CD4-positive, alpha-beta T cell (primary cell): ENCODE measurements around the gene PLS3. TPM values are rescaled to one million over a fixed set of nuclear protein-coding genes. Genes with fewer than 3 reads are reported as not detected.

ENCODE experiments used
- ATAC-seq: fragments of 200-7000 bp; cut with Tn5 transposase; one replicate; pipeline ENCODE4 v1.10.0; 2022; ENCODE audit warnings: mild to moderate bottlenecking; ENCODE audit not compliant: poor library complexity
- CTCF ChIA-PET: fragments of 350-600 bp; sonication (Branson Sonifier 250); formaldehyde crosslinking; loops from one replicate; lab custom pipeline; 2021; ENCODE audit warnings: antibody characterized with exemption, inconsistent platforms; lab: Charles Lee
- POLR2A ChIA-PET: fragments of 350-600 bp; sonication (Branson Sonifier 250); formaldehyde crosslinking; loops from one replicate; lab custom pipeline; 2021; ENCODE audit warnings: antibody characterized with exemption, inconsistent platforms; lab: Charles Lee
- DNase-seq, 14 experiments: peaks; one replicate each; pipeline ENCODE4 v3.0.0-alpha.2; 2013 to 2020; ENCODE audit warnings: mixed read lengths in 2 of 14
- H3K27ac ChIP-seq, 2 donors: one replicate each; pipeline versions ENCODE4 v1.5.1 to v1.7.0; 2013; ENCODE audit warnings: low read length in 2 of 2, low read depth in 1 of 2, mild to moderate bottlenecking in 1 of 2
- H3K27me3 ChIP-seq, 2 experiments: 1 replicate in 1 of 2; 2 replicates in 1 of 2; pipeline versions ENCODE4 v1.6.1 to v1.7.0; 2013; ENCODE audit warnings: low read length in 2 of 2, control low read depth in 1 of 2, mild to moderate bottlenecking in 1 of 2, moderate library complexity in 1 of 2; ENCODE audit not compliant: insufficient read depth in 2 of 2, control insufficient read depth in 1 of 2
- H3K36me3 ChIP-seq: one replicate; pipeline ENCODE4 v1.6.1; 2013; ENCODE audit warnings: low read length, control low read depth; ENCODE audit not compliant: insufficient read depth
- H3K4me1 ChIP-seq: one replicate; pipeline ENCODE4 v1.6.1; 2013; ENCODE audit warnings: low read length, control low read depth; ENCODE audit not compliant: insufficient read depth
- H3K4me3 ChIP-seq: one replicate; pipeline ENCODE4 v1.5.1; 2013; ENCODE audit warnings: mild to moderate bottlenecking, low read length, moderate library complexity
- H3K9me3 ChIP-seq, 2 experiments: 1 replicate in 1 of 2; 2 replicates in 1 of 2; pipeline versions ENCODE4 v1.6.1 to v1.7.0; 2013; ENCODE audit warnings: low read length in 2 of 2, mild to moderate bottlenecking in 2 of 2, control low read depth in 1 of 2, moderate library complexity in 1 of 2; ENCODE audit not compliant: control insufficient read depth in 1 of 2, insufficient read depth in 1 of 2
- H3K27ac Mint-ChIP-seq: one replicate; pipeline ENCODE4 v1.8.0; 2020; ENCODE audit warnings: mixed read lengths
- H3K27me3 Mint-ChIP-seq: one replicate; pipeline ENCODE4 v1.8.0; 2021; ENCODE audit warnings: mixed read lengths
- H3K36me3 Mint-ChIP-seq: one replicate; pipeline ENCODE4 v1.8.0; 2021; ENCODE audit warnings: low read depth, mixed read lengths
- H3K4me1 Mint-ChIP-seq: one replicate; pipeline ENCODE4 v1.8.0; 2021; ENCODE audit warnings: low read depth, mixed read lengths
- H3K4me3 Mint-ChIP-seq: one replicate; pipeline ENCODE4 v1.8.0; 2020; ENCODE audit warnings: mild to moderate bottlenecking, mixed read lengths
- H3K9me3 Mint-ChIP-seq: one replicate; pipeline ENCODE4 v1.8.0; 2020; ENCODE audit warnings: mixed read lengths
- CTCF ChIP-seq: fragments of 200-600 bp; IDR thresholded peaks from one replicate; pipeline ENCODE4 v1.8.0; 2022; ENCODE audit warnings: antibody characterized with exemption, mild to moderate bottlenecking
- intact Hi-C, 2 experiments: fragments of 100-400 bp; cut with DNase I in 1 of 2; cut with micrococcal nuclease in 1 of 2; formaldehyde crosslinking; loops; one replicate each; pipeline versions ENCODE4 v1.15.1 to v1.9.0; 2023 to 2025; cut with DNase I, micrococcal nuclease
- total RNA-seq, 174 experiments: library from RNA in 2 of 174; stranded (reverse) in 2 of 174; gene quantifications; one replicate each; pipeline ENCODE4 v1.2.3 and lab custom pipeline; 2021 to 2026

PLS3 gene
- total RNA-seq, 2 experiments from 2014 or later = 0.45 TPM; not detected in 1

GRCh38 chrX:115693476-115693875, 132.5 kb downstream of the PLS3 start:
- TF ChIP-seq CTCF = no peak
- Mint-ChIP-seq H3K36me3 (no peaks in the 10 kb centered on the region), H3K4me1 (no peaks in the 10 kb centered on the region), H3K9me3 (no peaks in the 10 kb centered on the region), H3K4me3 (no peak overlapping the region), H3K27me3 (no peaks in the 10 kb centered on the region), H3K27ac (no peak overlapping the region)
- no peak for DNase-seq
- Histone ChIP-seq H3K4me3 (no peak overlapping the region), H3K27me3 (no peaks in the 10 kb centered on the region), H3K9me3 (no peaks in the 10 kb centered on the region), H3K27ac (no peak overlapping the region), H3K4me1 (no peaks in the 10 kb centered on the region), H3K36me3 (no peaks in the 10 kb centered on the region)
- ChIA-PET CTCF (interaction anchor here (0.6 kb wide), 1 partner anchor 1357 kb away, joined by 3 read pairs; no protein-coding TSS in a partner anchor), POLR2A (no interaction called here)
- intact Hi-C loops = no loop called here
- ATAC-seq = no peak

GRCh38 chrX:115694028-115694427, 133.1 kb downstream of the PLS3 start:
- ATAC-seq (no peak), DNase-seq (no peak)
- Mint-ChIP-seq H3K4me1 (no peaks in the 10 kb centered on the region), H3K27ac (no peak overlapping the region), H3K36me3 (no peaks in the 10 kb centered on the region), H3K4me3 (no peak overlapping the region), H3K9me3 (no peaks in the 10 kb centered on the region), H3K27me3 (no peaks in the 10 kb centered on the region)
- no peaks in the 10 kb centered on the region for H3K27me3 ChIP-seq
- H3K4me3 ChIP-seq = no peak overlapping the region
- no peaks in the 10 kb centered on the region for H3K9me3 ChIP-seq
- POLR2A ChIA-PET = no interaction called here
- H3K27ac ChIP-seq = no peak overlapping the region
- TF ChIP-seq CTCF = no peak
- no peaks in the 10 kb centered on the region for H3K4me1 ChIP-seq
- CTCF ChIA-PET = interaction anchor here (0.6 kb wide), 1 partner anchor 1358 kb away, joined by 3 read pairs; no protein-coding TSS in a partner anchor
- H3K36me3 ChIP-seq = no peaks in the 10 kb centered on the region
- intact Hi-C loops = no loop called here

- Mint-ChIP-seq H3K4me3 (no peak overlapping the region), H3K4me1 (no peaks in the 10 kb centered on the region), H3K9me3 (no peaks in the 10 kb centered on the region), H3K27me3 (no peaks in the 10 kb centered on the region), H3K36me3 (no peaks in the 10 kb centered on the region), H3K27ac (no peak overlapping the region)
- no peak for TF ChIP-seq CTCF
- DNase-seq = no peak
- Histone ChIP-seq H3K27me3 (no peaks in the 10 kb centered on the region), H3K9me3 (no peaks in the 10 kb centered on the region), H3K27ac (no peak overlapping the region), H3K4me3 (no peak overlapping the region), H3K36me3 (no peaks in the 10 kb centered on the region), H3K4me1 (no peaks in the 10 kb centered on the region)
- POLR2A ChIA-PET = no interaction called here
- CTCF ChIA-PET = no interaction called here
- no peak for ATAC-seq
- intact Hi-C loops = no loop called here
These were observed 135.1 kb downstream of the PLS3 start for GRCh38 chrX:115696039-115696438.
